SK-N-SH (cell line): ENCODE measurements around the gene ABCG4. TPM values are rescaled to one million over a fixed set of nuclear protein-coding genes. Genes with fewer than 3 reads are reported as not detected.

ENCODE experiments used
- CTCF ChIA-PET: fragments of 300-600, 350-600 bp; formaldehyde crosslinking; extraction: SDS; loops from one replicate; lab custom pipeline; 2021; lab: Yijun Ruan, JAX
- POLR2A ChIA-PET: fragments of 350-600 bp; sonication (Branson Sonifier 250); formaldehyde crosslinking; extraction: SDS; loops from one replicate; lab custom pipeline; 2020; ENCODE audit warnings: antibody characterized with exemption, inconsistent platforms; lab: Yijun Ruan, JAX
- DNase-seq: peaks from one replicate; pipeline ENCODE4 v3.0.0; 2012
- H2AFZ ChIP-seq: fragments of 200-600 bp; sonication (generic); 2 replicates; pipeline ENCODE4 v1.8.1; 2016; ENCODE audit warnings: antibody characterized with exemption, mild to moderate bottlenecking, low read depth
- H3F3A ChIP-seq: fragments of 200-600 bp; sonication (generic); replicated peaks from 2 replicates; pipeline ENCODE3; 2016; ENCODE audit warnings: antibody characterized with exemption, mild to moderate bottlenecking; ENCODE audit not compliant: insufficient read depth
- H3K27ac ChIP-seq, 2 experiments: fragments of 200-500 bp in 1 of 2; fragments of 200-600 bp in 1 of 2; sonication (Bioruptor generic) in 1 of 2; sonication (generic), shearing (Covaris generic) in 1 of 2; 2 replicates each; pipeline versions ENCODE4 v1.5.1 to v1.6.1; 2014 to 2016; ENCODE audit warnings: low read depth in 2 of 2, inconsistent platforms in 1 of 2, low read length in 1 of 2, mild to moderate bottlenecking in 1 of 2, mixed read lengths in 1 of 2
- H3K27me3 ChIP-seq: fragments of 200-600 bp; sonication (generic), shearing (Covaris generic); 2 replicates; pipeline ENCODE4 v1.6.1; 2016; ENCODE audit warnings: mixed run types; ENCODE audit not compliant: insufficient read depth
- H3K36me3 ChIP-seq, 2 experiments: fragments of 200-500 bp in 1 of 2; fragments of 200-600 bp in 1 of 2; sonication (Bioruptor generic) in 1 of 2; sonication (generic) in 1 of 2; replicated peaks in 1 of 2; 2 replicates each; pipeline versions ENCODE3 to v1.5.1; 2014 to 2016; ENCODE audit warnings: low read length in 1 of 2, mild to moderate bottlenecking in 1 of 2; ENCODE audit not compliant: insufficient read depth in 2 of 2, control insufficient read depth in 1 of 2
- H3K4me1 ChIP-seq, 2 experiments: fragments of 200-500 bp in 1 of 2; fragments of 200-600 bp in 1 of 2; sonication (Bioruptor generic) in 1 of 2; sonication (generic), shearing (Covaris generic) in 1 of 2; 2 replicates each; pipeline versions ENCODE4 v1.5.1 to v1.6.1; 2014 to 2016; ENCODE audit warnings: low read depth in 1 of 2, low read length in 1 of 2, mixed run types in 1 of 2; ENCODE audit not compliant: insufficient read depth in 2 of 2, control insufficient read depth in 1 of 2
- H3K4me2 ChIP-seq: fragments of 200-600 bp; sonication (generic), shearing (Covaris generic); 2 replicates; pipeline ENCODE4 v1.6.1; 2017; ENCODE audit warnings: mixed run types
- H3K4me3 ChIP-seq, 2 experiments: fragments of 200-500 bp in 1 of 2; fragments of 200-600 bp in 1 of 2; sonication (Bioruptor generic) in 1 of 2; sonication (generic), shearing (Covaris generic) in 1 of 2; 2 replicates each; pipeline versions ENCODE4 v1.5.1 to v1.8.1; 2014 to 2016; ENCODE audit warnings: low read depth in 2 of 2, inconsistent platforms in 1 of 2, low read length in 1 of 2, mild to moderate bottlenecking in 1 of 2, mixed read lengths in 1 of 2, moderate library complexity in 1 of 2
- H3K79me2 ChIP-seq: fragments of 200-600 bp; sonication (generic); 2 replicates; pipeline ENCODE4 v1.8.1; 2017; ENCODE audit warnings: mild to moderate bottlenecking; ENCODE audit not compliant: insufficient read depth
- H3K9ac ChIP-seq: fragments of 200-600 bp; sonication (generic); 2 replicates; pipeline ENCODE4 v1.6.1; 2017; ENCODE audit warnings: mixed run types
- H3K9me2 ChIP-seq: fragments of 200-600 bp; sonication (generic); 2 replicates; pipeline ENCODE4 v1.6.1; 2017; ENCODE audit warnings: mixed run types
- H3K9me3 ChIP-seq: fragments of 200-600 bp; sonication (generic); 2 replicates; pipeline ENCODE4 v1.6.1; 2017; ENCODE audit warnings: mixed run types, mild to moderate bottlenecking, moderate library complexity
- H4K20me1 ChIP-seq: fragments of 200-600 bp; sonication (generic); 2 replicates; pipeline ENCODE4 v1.6.1; 2017; ENCODE audit warnings: mild to moderate bottlenecking, mixed run types; ENCODE audit not compliant: insufficient read depth
- ELF1 ChIP-seq: IDR thresholded peaks from 2 replicates; pipeline ENCODE4 v1.4.0; 2012
- EP300 ChIP-seq, 2 experiments: IDR thresholded peaks; 2 replicates each; pipeline versions ENCODE4 v1.4.0 to v1.6.1; 2012; ENCODE audit warnings: borderline replicate concordance in 1 of 2, low read depth in 1 of 2, low read length in 1 of 2
- EZH2phosphoT487 ChIP-seq: fragments of 200-600 bp; sonication (generic); IDR thresholded peaks from 2 replicates; pipeline ENCODE4 v1.6.1; 2017; ENCODE audit warnings: low read depth, mixed run types, mild to moderate bottlenecking, antibody characterized with exemption, moderate library complexity, borderline replicate concordance
- FOSL2 ChIP-seq: IDR thresholded peaks from 2 replicates; pipeline ENCODE4 v1.4.0; 2012; ENCODE audit warnings: low read depth, mild to moderate bottlenecking, moderate library complexity, borderline replicate concordance
- FOXM1 ChIP-seq: IDR thresholded peaks from 2 replicates; pipeline ENCODE4 v1.4.0; 2012; ENCODE audit warnings: low read depth, mild to moderate bottlenecking
- GABPA ChIP-seq: IDR thresholded peaks from 2 replicates; pipeline ENCODE4 v1.4.0; 2012; ENCODE audit warnings: low read depth, mild to moderate bottlenecking
- GATA2 ChIP-seq: sonication (generic); formaldehyde crosslinking; IDR thresholded peaks from 2 replicates; pipeline ENCODE4 v1.5.0; 2020; ENCODE audit warnings: mild to moderate bottlenecking, missing genetic modification reagents
- IRF3 ChIP-seq: fragments of 150-350 bp; IDR thresholded peaks from 2 replicates; pipeline ENCODE4 v1.6.1; 2016; ENCODE audit warnings: mild to moderate bottlenecking, low read depth, low read length
- JUND ChIP-seq: IDR thresholded peaks from 2 replicates; pipeline ENCODE4 v1.4.0; 2012
- RCOR1 ChIP-seq: fragments of 150-350 bp; IDR thresholded peaks from 2 replicates; pipeline ENCODE4 v1.6.1; 2017; ENCODE audit warnings: antibody characterized with exemption, low read length
- RFX5 ChIP-seq: IDR thresholded peaks from 2 replicates; pipeline ENCODE4 v1.6.1; 2012; ENCODE audit warnings: mild to moderate bottlenecking, improper control_type of control experiment, low read length
- TAF1 ChIP-seq: IDR thresholded peaks from 2 replicates; pipeline ENCODE4 v1.6.1; 2012; ENCODE audit warnings: low read depth, mild to moderate bottlenecking, low read length, moderate library complexity, borderline replicate concordance
- TCF12 ChIP-seq: IDR thresholded peaks from 2 replicates; pipeline ENCODE4 v1.4.0; 2012
- TEAD4 ChIP-seq: IDR thresholded peaks from 2 replicates; pipeline ENCODE4 v1.4.0; 2012; ENCODE audit warnings: mild to moderate bottlenecking, borderline replicate concordance; ENCODE audit not compliant: insufficient read depth
- WGBS: methylation state at CpG from one replicate; pipeline ENCODE4 v1.1.6; 2017; ENCODE audit warnings: low lambda C conversion rate; 5-methylcytosine and 5-hydroxymethylcytosine counted together
- polyA plus RNA-seq, 3 experiments: library from polyadenylated mRNA; depleted of rRNA; stranded (reverse); fragments of >200 nt; gene quantifications; 2 replicates each; pipeline ENCODE4 v1.2.3, GENCODE V29; 2012
- TF ChIP-seq, protein P1 (sequence below): IDR thresholded peaks from 2 replicates; pipeline ENCODE4; 2012
- TF ChIP-seq, protein P2 (sequence below): IDR thresholded peaks from 2 replicates; pipeline ENCODE4 v1.6.1; 2012; ENCODE audit warnings: mild to moderate bottlenecking, low read depth, low read length, moderate library complexity

ABCG4 gene
- polyA plus RNA-seq, 1 of the 3 experiments (the other 2 are of a cell fraction): 0.72 TPM

DNA sequence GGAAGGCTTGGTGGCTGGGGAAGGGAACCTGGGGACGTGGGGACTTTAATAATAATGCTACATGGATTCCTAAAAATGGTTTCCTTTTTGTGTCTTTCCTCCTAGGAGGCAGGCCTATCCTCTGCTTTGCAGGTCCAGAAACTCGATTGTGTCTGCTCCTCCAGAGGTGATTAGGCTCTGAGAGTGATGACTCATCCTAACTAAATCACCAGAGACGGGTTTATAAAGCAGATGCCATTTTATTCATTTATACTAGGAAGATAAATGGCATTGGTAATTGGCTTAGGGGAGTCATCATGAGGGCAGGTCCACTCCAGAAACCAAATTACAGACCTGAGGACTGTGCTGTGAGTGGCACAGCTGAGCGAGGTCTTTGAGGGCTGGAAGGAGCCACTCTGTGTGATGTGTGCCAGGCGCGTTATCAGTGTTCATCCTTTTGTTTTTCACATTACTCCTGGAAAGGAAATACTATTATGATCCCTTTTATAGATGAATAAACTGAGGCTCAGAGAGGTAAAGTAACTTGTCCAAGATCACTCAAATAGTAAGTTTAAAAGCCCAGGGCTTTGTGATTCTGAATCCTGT lies 26.7 kb downstream of the ABCG4 start:
- Histone ChIP-seq H3K4me1 (peaks cover 10 to 14% of the 10 kb centered on the region in 2 experiments; a peak in 2 of 4 replicates), H3K27ac (peak overlapping the region; percentile 36 to 78; a peak in 3 of 4 replicates), H3K27me3 (no peaks in the 10 kb centered on the region), H3K9ac (no peak overlapping the region), H4K20me1 (no peaks in the 10 kb centered on the region), H3K4me3 (no peak overlapping the region), H3K79me2 (no peaks in the 10 kb centered on the region), H3K9me2 (no peaks in the 10 kb centered on the region), H2AFZ (peak overlapping the region; percentile 22; the same call in 1 of the 2 replicates), H3K36me3 (peaks cover 9 to 21% of the 10 kb centered on the region in 2 experiments), H3F3A (no peaks in the 10 kb centered on the region), H3K9me3 (no peaks in the 10 kb centered on the region), H3K4me2 (peak overlapping the region; percentile 35; the same call in 1 of the 2 replicates)
- TF ChIP-seq RCOR1 (peak; percentile 43; the same call in 1 of the 2 replicates), TCF12 (peak; percentile 37; the same call in 1 of the 2 replicates), TEAD4 (no peak), JUND (peak; percentile 68), FOSL2 (peak; percentile 78), TAF1 (no peak), EP300 (IDR thresholded peaks at IDR 0.05; ENCODE audit: borderline replicate concordance in 1 of 2, low read depth in 1 of 2, low read length in 1 of 2) (peak in 1 of 2 experiments; percentile 23; a peak in 1 of 4 replicates)
- TF ChIP-seq, protein P1, sequence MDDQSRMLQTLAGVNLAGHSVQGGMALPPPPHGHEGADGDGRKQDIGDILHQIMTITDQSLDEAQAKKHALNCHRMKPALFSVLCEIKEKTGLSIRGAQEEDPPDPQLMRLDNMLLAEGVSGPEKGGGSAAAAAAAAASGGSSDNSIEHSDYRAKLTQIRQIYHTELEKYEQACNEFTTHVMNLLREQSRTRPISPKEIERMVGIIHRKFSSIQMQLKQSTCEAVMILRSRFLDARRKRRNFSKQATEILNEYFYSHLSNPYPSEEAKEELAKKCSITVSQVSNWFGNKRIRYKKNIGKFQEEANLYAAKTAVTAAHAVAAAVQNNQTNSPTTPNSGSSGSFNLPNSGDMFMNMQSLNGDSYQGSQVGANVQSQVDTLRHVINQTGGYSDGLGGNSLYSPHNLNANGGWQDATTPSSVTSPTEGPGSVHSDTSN: peak; percentile 44
- CTCF ChIA-PET: interaction anchor here (1.4 to 3.5 kb wide), 2 partner anchors 14 to 21 kb away, joined by 5 to 12 read pairs; no protein-coding TSS in a partner anchor
- peak; percentile 70 for DNase-seq
- 44% methylated on average over 6 of the region's 6 CpGs for WGBS
- POLR2A ChIA-PET: no interaction called here

GRCh38 chr11:119178166-119178680 lies 29.4 kb downstream of the ABCG4 start:
- Histone ChIP-seq H3K4me2 (no peak overlapping the region), H3K9me2 (no peaks in the 10 kb centered on the region), H4K20me1 (no peaks in the 10 kb centered on the region), H3K9ac (no peak overlapping the region), H3K79me2 (no peaks in the 10 kb centered on the region), H3K4me1 (peaks cover 10 to 14% of the 10 kb centered on the region in 2 experiments; a peak in 2 of 4 replicates), H3K36me3 (peaks cover 9 to 27% of the 10 kb centered on the region in 2 experiments), H3K4me3 (no peak overlapping the region), H2AFZ (no peak overlapping the region), H3K27me3 (no peaks in the 10 kb centered on the region), H3K9me3 (no peaks in the 10 kb centered on the region), H3F3A (no peaks in the 10 kb centered on the region), H3K27ac (no peak overlapping the region)
- no peak for DNase-seq
- TF ChIP-seq IRF3 (no peak), JUND (no peak), TAF1 (no peak), GATA2 (no peak), RCOR1 (no peak), GABPA (no peak), ELF1 (no peak), EZH2phosphoT487 (no peak), RFX5 (no peak), FOXM1 (no peak)
- TF ChIP-seq, protein P1: no peak
- TF ChIP-seq, protein P2, sequence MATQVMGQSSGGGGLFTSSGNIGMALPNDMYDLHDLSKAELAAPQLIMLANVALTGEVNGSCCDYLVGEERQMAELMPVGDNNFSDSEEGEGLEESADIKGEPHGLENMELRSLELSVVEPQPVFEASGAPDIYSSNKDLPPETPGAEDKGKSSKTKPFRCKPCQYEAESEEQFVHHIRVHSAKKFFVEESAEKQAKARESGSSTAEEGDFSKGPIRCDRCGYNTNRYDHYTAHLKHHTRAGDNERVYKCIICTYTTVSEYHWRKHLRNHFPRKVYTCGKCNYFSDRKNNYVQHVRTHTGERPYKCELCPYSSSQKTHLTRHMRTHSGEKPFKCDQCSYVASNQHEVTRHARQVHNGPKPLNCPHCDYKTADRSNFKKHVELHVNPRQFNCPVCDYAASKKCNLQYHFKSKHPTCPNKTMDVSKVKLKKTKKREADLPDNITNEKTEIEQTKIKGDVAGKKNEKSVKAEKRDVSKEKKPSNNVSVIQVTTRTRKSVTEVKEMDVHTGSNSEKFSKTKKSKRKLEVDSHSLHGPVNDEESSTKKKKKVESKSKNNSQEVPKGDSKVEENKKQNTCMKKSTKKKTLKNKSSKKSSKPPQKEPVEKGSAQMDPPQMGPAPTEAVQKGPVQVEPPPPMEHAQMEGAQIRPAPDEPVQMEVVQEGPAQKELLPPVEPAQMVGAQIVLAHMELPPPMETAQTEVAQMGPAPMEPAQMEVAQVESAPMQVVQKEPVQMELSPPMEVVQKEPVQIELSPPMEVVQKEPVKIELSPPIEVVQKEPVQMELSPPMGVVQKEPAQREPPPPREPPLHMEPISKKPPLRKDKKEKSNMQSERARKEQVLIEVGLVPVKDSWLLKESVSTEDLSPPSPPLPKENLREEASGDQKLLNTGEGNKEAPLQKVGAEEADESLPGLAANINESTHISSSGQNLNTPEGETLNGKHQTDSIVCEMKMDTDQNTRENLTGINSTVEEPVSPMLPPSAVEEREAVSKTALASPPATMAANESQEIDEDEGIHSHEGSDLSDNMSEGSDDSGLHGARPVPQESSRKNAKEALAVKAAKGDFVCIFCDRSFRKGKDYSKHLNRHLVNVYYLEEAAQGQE: no peak
- POLR2A ChIA-PET: no interaction called here
- CTCF ChIA-PET: interaction anchor here (0.7 to 1.6 kb wide), 3 partner anchors 9 to 28 kb away, joined by 3 to 5 read pairs (median 4); partner anchors contain the start of genes CBL and NLRX1
- WGBS: 95% methylated on average over 4 of the region's 4 CpGs
